Glomerular endothelial cell (primary cell): ENCODE measurements around the gene SLC38A4. TPM values are rescaled to one million over a fixed set of nuclear protein-coding genes. Genes with fewer than 3 reads are reported as not detected.
"Not testable (repeated sequence)": the region's sequence is repeated elsewhere in the genome, so short reads cannot be mapped to it uniquely, and the experiment has no call there.

Experiments used
- DNase-seq: peaks from one replicate; pipeline ENCODE4 v3.0.0-alpha.2; 2011; ENCODE audit warnings: low read depth, low spot score; ENCODE audit errors: extremely low read depth
- total RNA-seq: library from RNA; depleted of rRNA; stranded (reverse); fragments of >200 nt; gene quantifications from 2 replicates; pipeline ENCODE4 v1.2.3, GENCODE V29; 2015

SLC38A4 gene, protein sequence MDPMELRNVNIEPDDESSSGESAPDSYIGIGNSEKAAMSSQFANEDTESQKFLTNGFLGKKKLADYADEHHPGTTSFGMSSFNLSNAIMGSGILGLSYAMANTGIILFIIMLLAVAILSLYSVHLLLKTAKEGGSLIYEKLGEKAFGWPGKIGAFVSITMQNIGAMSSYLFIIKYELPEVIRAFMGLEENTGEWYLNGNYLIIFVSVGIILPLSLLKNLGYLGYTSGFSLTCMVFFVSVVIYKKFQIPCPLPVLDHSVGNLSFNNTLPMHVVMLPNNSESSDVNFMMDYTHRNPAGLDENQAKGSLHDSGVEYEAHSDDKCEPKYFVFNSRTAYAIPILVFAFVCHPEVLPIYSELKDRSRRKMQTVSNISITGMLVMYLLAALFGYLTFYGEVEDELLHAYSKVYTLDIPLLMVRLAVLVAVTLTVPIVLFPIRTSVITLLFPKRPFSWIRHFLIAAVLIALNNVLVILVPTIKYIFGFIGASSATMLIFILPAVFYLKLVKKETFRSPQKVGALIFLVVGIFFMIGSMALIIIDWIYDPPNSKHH
- 0.10 TPM in 1 of 2 replicates, not detected in the other for total RNA-seq

- DNase-seq, result no peak
Measured at GRCh38 chr12:46825591-46826414, at the start of gene SLC38A4. TSS of gene SLC38A4 (minus strand) at chr12:46825997. CDS start at chr12:46793071, 32,926 bp downstream.

- no peak for DNase-seq
Measured at GRCh38 chr12:46875095-46875494, 49.3 kb upstream of the SLC38A4 start.

GRCh38 chr12:46874642-46875041 is 48.8 kb upstream of the SLC38A4 start:
- DNase-seq, result no peak

DNA sequence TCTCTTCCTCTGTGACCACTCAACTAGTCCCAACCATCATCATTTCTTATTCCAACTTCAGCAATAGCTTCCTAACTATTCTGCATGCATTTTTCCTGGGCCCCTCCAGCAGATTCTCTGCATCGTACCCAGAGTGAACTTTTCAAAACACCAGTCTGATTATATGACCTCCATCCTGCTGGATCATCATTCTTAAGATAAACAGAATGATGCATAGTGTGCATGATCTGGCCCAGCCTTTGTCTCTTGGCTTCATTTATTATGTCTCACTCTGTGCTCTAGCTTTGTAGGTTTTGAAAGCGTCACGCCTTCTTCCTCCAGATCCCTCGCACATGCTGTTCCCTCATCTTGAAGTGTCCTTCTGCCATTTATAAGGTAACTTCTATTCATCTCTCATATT is 46.3 kb upstream of the SLC38A4 start:
- no peak for DNase-seq

DNA sequence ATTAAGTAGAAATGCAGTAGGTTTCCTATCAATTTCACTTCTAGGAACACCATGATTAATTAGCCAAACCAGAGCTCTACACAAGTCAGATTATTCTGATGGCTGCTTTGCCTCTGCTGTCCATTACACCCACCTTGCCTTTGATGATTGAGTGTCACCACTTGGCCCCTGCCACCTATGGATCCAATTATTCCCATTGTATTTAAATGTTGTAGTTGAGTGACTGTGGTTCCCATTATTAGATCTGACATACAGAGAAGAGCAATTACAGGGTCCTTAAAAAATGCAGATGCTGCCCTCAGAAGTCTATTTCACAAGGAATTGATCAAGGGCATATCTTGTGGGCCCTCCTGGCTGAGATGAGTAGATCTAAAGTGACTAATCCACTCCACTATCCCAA is 39.5 kb upstream of the SLC38A4 start:
- no peak for DNase-seq

DNA sequence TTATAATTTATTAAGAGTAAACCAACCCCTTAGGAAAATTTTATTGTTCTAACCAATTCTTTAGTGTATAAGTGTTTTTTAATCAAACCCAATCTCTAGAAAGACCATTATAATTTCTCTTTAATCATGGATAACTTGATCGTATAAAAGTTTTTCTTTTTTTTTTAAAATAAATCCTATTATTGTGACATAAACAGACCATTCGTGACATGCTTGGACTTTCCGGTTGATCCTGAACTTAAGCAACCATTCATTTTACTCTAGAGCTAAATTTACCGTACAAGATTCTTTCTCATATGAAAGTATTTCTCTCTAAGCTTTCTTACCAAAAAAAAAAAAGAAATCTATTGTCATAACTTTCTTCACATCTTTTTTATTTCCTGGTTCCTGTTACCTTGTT is 32.6 kb upstream of the SLC38A4 start:
- no peak for DNase-seq

DNA sequence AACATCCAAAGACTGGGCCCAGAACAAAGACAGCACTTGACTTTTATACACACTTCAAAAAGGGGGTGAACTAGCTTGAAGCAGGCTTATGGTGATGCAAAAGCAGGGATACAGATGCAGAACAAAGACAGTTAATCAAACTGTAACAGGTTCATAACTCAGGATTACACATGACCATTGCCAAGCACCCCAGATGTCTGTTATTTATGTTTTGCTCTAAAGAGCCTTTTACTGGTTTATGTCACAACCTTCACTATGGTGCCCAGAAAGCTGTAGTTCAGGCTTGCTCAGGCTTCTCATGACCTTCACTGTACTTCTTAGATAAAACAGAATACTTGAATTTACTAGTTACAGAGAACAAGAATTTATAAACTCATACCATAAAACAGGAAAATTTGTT is 31.7 kb upstream of the SLC38A4 start:
- DNase-seq, result no peak

GRCh38 chr12:46855760-46856159 is 30.0 kb upstream of the SLC38A4 start:
- no peak for DNase-seq

GRCh38 chr12:46854188-46854587 is 28.4 kb upstream of the SLC38A4 start:
- not testable (repeated sequence) for DNase-seq

DNA sequence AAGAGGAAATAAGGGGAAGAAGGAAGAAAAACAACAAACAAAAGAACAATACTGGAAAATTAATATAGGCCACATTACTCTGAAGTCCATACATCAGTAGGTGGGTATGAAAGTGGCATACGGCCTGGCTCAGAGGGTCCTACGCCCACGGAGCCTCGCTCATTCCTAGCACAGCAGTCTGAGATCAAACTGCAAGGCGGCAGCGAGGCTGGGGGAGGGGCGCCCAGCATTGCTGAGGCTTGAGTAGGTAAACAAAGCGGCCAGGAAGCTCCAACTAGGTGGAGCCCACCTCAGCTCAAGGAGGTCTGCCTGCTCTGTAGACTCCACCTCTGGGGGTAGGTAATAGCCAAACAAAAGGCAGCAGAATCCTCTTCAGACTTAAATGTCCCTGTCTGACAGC is 23.0 kb upstream of the SLC38A4 start:
- DNase-seq, result not testable (repeated sequence)

GRCh38 chr12:46847001-46847400 is 21.2 kb upstream of the SLC38A4 start:
- DNase-seq, result no peak

DNA sequence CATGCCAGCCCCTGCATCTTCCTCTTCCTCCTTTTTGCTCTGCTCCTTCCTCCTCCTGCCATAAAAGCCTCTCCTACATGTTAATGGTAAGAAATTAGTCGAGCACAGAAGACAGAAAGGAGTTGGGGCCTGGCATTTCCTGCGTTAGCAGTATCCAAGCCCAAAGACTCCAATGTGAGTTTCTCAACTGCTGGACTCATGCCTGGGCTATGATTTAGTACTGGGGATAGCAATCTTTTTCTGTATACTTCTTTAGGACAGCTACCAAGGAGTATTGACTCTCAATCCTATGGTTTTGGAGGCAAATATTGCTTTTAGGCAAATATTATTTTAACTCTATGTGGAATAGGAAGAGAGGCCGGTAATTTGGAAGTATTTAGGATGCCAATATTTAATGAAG is 18.0 kb upstream of the SLC38A4 start:
- DNase-seq, result no peak

DNA sequence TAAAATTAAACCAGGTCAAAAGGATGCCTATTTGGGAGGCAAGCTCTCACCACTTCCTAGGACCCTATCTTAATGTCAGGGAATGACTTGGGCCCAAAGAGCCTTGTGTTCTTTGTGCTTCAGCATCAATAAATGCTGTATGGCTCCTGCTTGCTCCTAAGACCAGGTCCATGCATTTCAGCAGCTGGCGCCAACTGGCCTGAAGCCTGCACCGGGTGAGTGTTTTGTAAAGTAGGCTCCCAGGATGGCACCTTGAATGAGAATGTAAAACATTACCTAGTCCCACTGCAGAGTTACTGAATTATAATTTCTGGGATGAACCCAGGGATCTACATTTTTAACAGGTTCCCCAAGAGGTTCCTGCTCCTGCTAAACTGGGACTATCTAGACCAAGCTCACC is 16.1 kb upstream of the SLC38A4 start:
- DNase-seq, result no peak

- no peak for DNase-seq
Measured at GRCh38 chr12:46839964-46840363, 14.2 kb upstream of the SLC38A4 start.

DNA sequence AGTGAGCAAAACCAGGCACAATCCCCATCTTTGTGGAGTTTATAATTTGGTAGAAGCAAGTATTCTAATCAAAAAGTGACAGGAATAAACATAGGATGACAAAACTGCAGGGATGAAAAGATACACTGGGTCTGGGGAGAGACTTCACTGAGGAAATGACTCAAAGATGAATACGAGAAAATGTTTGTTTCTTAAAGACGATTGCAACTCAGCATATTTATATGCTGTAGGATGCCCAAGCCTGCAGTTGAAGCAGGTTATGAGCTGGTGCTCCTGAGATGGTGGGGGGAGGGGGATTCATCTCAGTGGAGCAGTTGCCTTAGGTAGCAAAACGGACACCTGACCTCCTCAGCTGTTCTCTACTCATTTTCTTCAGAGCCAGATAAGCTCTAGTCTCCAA is 13.4 kb upstream of the SLC38A4 start:
- DNase-seq, result no peak

GRCh38 chr12:46835785-46836184 is 10.0 kb upstream of the SLC38A4 start:
- no peak for DNase-seq

- DNase-seq, result no peak
Measured at GRCh38 chr12:46832130-46832704, 6.4 kb upstream of the SLC38A4 start.

- no peak for DNase-seq
Measured at GRCh38 chr12:46831335-46832129, 5.7 kb upstream of the SLC38A4 start.

- no peak for DNase-seq
Measured at GRCh38 chr12:46830731-46831334, 5.0 kb upstream of the SLC38A4 start.

DNA sequence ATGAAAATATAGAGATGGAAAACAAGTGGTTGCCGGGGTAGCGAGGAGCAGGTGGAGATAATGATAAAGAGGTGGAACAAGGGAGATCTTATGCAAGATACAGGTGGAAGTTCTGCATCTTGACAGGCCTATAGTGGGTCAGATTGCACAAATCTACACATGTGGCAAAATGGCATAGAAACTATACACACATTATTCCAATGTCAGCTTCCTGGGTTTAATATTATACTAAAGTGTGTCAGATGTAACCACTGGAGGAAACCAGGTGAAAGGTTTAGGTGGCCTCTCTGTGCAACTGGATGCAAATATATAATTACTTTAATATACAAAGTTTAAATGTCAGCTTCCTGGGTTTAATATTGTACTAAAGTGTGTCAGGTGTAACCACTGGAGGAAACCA is 1.1 kb downstream of the SLC38A4 start:
- no peak for DNase-seq
